Peyer's patch (tissue), 4 donors: ENCODE results near the gene NFKBIE.

ENCODE experiments used
- POLR2A ChIP-seq, 2 donors: fragments of 450-650 bp; IDR thresholded peaks; one replicate each; pipeline ENCODE4 v1.5.1; 2017; ENCODE audit warnings: antibody characterized with exemption in 2 of 2, mild to moderate bottlenecking in 2 of 2, moderate library complexity in 2 of 2
- TF ChIP-seq, protein P1 (sequence below), 6 experiments: fragments of 450-650 bp in 4 of 6; fragments of 200-600 bp in 2 of 6; sonication (generic) in 1 of 6; IDR thresholded peaks; one replicate each; pipeline ENCODE4 v1.5.1; 2017 to 2019; ENCODE audit warnings: antibody characterized with exemption in 6 of 6, mild to moderate bottlenecking in 3 of 6, moderate library complexity in 1 of 6

DNA sequence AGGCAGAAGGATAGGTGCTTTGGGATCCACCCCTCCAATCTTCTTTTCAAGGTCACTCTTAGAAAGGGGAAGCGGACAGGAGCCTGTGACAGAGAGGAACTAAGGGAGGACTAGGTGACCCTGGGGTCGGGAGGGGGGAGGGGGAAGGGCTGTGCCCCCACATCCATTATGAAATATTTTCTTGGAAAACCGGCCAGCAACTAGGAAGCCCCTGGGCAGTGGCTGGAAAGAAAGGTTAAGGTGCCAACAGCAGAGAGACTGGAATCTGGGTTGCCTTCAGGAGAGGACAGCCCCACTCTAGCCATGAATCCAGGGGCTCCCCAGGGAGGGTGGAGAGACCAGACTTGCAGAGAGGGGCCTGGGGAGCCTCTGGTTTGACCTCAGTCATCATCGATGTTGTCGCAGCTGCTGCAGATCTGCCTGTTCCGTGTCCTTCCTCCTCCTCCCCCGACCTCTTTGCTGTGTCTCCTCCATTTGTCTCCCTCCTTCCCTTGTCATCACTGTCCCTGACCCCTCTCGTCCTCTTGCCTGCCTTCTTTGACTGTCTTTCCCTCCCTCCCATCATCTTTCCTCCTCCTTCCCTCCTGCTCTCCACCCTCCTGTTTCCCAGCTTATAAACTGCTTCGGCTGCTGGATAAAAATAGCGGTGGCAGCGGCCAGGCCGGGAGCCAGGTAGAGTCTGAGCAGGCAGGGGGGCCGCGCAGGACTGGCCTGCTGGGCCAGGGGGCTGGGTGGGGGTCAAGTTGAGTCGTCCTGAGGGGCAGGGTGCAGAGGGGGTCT lies 38.8 kb downstream of the NFKBIE start:
- TF ChIP-seq, protein P1, sequence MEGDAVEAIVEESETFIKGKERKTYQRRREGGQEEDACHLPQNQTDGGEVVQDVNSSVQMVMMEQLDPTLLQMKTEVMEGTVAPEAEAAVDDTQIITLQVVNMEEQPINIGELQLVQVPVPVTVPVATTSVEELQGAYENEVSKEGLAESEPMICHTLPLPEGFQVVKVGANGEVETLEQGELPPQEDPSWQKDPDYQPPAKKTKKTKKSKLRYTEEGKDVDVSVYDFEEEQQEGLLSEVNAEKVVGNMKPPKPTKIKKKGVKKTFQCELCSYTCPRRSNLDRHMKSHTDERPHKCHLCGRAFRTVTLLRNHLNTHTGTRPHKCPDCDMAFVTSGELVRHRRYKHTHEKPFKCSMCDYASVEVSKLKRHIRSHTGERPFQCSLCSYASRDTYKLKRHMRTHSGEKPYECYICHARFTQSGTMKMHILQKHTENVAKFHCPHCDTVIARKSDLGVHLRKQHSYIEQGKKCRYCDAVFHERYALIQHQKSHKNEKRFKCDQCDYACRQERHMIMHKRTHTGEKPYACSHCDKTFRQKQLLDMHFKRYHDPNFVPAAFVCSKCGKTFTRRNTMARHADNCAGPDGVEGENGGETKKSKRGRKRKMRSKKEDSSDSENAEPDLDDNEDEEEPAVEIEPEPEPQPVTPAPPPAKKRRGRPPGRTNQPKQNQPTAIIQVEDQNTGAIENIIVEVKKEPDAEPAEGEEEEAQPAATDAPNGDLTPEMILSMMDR (IDR thresholded peaks at IDR 0.05) = no peak
- no peak for TF ChIP-seq POLR2A (IDR thresholded peaks at IDR 0.05)
